Keratinocyte (primary cell): ENCODE data around the gene SAYSD1. TPM values are rescaled to one million over a fixed set of nuclear protein-coding genes. Genes with fewer than 3 reads are reported as not detected.

Experiments
- DNase-seq: peaks from one replicate; pipeline ENCODE4 v3.0.0-alpha.2; 2011; ENCODE audit warnings: low read depth, missing footprints, low spot score
- FAIRE-seq: peaks from 2 replicates; lab custom pipeline; 2011; peaks lifted over from hg19 to GRCh38; lab: Jason Lieb, UNC
- H2AFZ ChIP-seq: 2 replicates; pipeline ENCODE4 v1.6.0; 2012; ENCODE audit warnings: low read length, control low read depth, inconsistent platforms; ENCODE audit not compliant: control insufficient read depth
- H3K27ac ChIP-seq: 2 replicates; pipeline ENCODE4 v1.5.1; 2011; ENCODE audit warnings: low read length; ENCODE audit not compliant: control insufficient read depth, insufficient read depth
- H3K27me3 ChIP-seq: 3 replicates; pipeline ENCODE4 v1.6.0; 2011; ENCODE audit warnings: low read length; ENCODE audit not compliant: control insufficient read depth, insufficient read depth; ENCODE audit errors: extremely low read depth
- H3K36me3 ChIP-seq, 2 experiments: 2 replicates in 1 of 2; 3 replicates in 1 of 2; pipeline ENCODE4 v1.5.1; 2011; ENCODE audit warnings: low read length in 2 of 2, mild to moderate bottlenecking in 1 of 2; ENCODE audit not compliant: control insufficient read depth in 2 of 2, insufficient read depth in 2 of 2; ENCODE audit errors: extremely low read depth in 1 of 2
- H3K4me1 ChIP-seq: 3 replicates; pipeline ENCODE4 v1.5.1; 2011; ENCODE audit warnings: low read length; ENCODE audit not compliant: control insufficient read depth, insufficient read depth; ENCODE audit errors: extremely low read depth
- H3K4me2 ChIP-seq: 3 replicates; pipeline ENCODE4 v1.6.0; 2011; ENCODE audit warnings: low read depth, low read length; ENCODE audit not compliant: control insufficient read depth, insufficient read depth; ENCODE audit errors: extremely low read depth
- H3K4me3 ChIP-seq, 3 experiments: fragments of 200-600 bp in 1 of 3; sonication (generic) in 1 of 3; 2 replicates in 2 of 3; 3 replicates in 1 of 3; pipeline ENCODE4 v1.5.1; 2011 to 2016; ENCODE audit warnings: low read length in 3 of 3, mild to moderate bottlenecking in 3 of 3, control low read depth in 2 of 3, inconsistent platforms in 1 of 3, low read depth in 1 of 3, mixed read lengths in 1 of 3, mixed run types in 1 of 3, moderate library complexity in 1 of 3; ENCODE audit not compliant: control insufficient read depth in 2 of 3, insufficient read depth in 2 of 3; ENCODE audit errors: extremely low read depth in 1 of 3
- H3K79me2 ChIP-seq: 2 replicates; pipeline ENCODE4 v1.6.0; 2012; ENCODE audit warnings: low read length; ENCODE audit not compliant: control insufficient read depth, insufficient read depth
- H3K9ac ChIP-seq: 3 replicates; pipeline ENCODE4 v1.6.0; 2011; ENCODE audit warnings: low read length; ENCODE audit not compliant: control insufficient read depth, insufficient read depth; ENCODE audit errors: extremely low read depth
- H3K9me1 ChIP-seq: 3 replicates; pipeline ENCODE4 v1.6.0; 2011; ENCODE audit warnings: low read length; ENCODE audit not compliant: control insufficient read depth, insufficient read depth; ENCODE audit errors: extremely low read depth
- H3K9me3 ChIP-seq: 2 replicates; pipeline ENCODE4 v1.5.1; 2012; ENCODE audit warnings: low read depth, low read length; ENCODE audit not compliant: control insufficient read depth
- H4K20me1 ChIP-seq: 3 replicates; pipeline ENCODE4 v1.6.0; 2011; ENCODE audit warnings: low read length; ENCODE audit not compliant: control insufficient read depth, insufficient read depth; ENCODE audit errors: extremely low read depth
- EZH2 ChIP-seq: IDR thresholded peaks from one replicate; pipeline ENCODE4 v1.6.1; 2012; ENCODE audit warnings: inconsistent platforms, mild to moderate bottlenecking, low read length, moderate library complexity
- dilution Hi-C: fragments of 300-500 bp; cut with MboI; formaldehyde crosslinking; loops from one replicate; pipeline ENCODE4 v1.7.0; 2020; ENCODE audit warnings: low sequenced_read_pairs; ENCODE audit not compliant: extremely low pct_ligation_motif_present
- polyA plus RNA-seq, 5 experiments: library from polyadenylated mRNA; depleted of rRNA in 3 of 5; stranded (reverse) in 3 of 5; stranded (forward) in 1 of 5; unstranded in 1 of 5; fragments of >200 nt; gene quantifications; 1 replicate in 1 of 5; 2 replicates in 3 of 5; 3 replicates in 1 of 5; pipeline versions ENCODE4 v1.2.1 to v1.2.3, GENCODE V29; 2011 to 2012; ENCODE audit warnings: missing spikeins in 2 of 5, low read depth in 1 of 5, low replicate concordance in 1 of 5
- TF ChIP-seq, protein P1 (sequence below), 3 experiments: IDR thresholded peaks in 1 of 3; conservative IDR thresholded peaks in 1 of 3; optimal IDR thresholded peaks in 1 of 3; 2 replicates in 2 of 3; 3 replicates in 1 of 3; pipeline versions ENCODE3 to v1.5.1; 2011; ENCODE audit warnings: low read length in 3 of 3, mild to moderate bottlenecking in 3 of 3, moderate library complexity in 2 of 3, control low read depth in 1 of 3, inconsistent platforms in 1 of 3; ENCODE audit not compliant: insufficient read depth in 2 of 3; ENCODE audit errors: extremely low read depth in 1 of 3

The SAYSD1 gene
- polyA plus RNA-seq, 1 donor (not counting 4 experiments of a cell fraction or from before 2014, with no cell fraction given): 8.4 TPM

DNA sequence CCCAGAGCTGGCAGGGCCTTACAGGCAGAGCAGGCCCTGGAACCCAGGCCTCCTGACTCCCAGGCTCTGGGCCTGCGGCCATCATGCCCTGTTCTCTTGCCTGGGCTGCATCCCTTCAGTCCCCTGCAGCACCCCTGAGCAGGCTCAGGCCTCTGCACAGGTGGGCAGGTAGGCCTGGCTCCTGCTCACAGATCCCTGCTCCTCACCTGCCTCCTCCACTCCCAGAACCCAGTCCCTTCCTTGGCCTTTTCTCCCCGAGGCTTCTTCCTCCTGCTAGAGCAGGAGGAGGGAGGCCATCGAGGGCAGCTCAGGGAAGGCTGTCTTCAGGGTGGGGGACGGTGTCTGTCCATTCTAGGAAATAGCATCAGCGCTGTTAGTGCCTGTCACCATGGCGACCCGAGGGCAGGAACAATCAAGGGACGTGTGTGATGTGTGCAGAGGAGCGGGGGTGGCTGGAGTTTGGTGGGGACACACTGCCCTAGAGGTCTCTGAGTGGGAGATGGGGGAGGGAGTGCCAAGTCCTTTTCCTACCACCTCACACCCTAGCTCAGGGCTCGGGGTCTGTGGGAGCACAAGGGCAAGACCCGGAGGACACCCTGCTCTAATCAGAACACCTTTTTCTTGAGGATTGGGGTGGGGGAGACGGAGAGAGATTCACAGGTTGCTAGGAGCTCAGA, 39.8 kb downstream of the SAYSD1 start:
- no peak overlapping the region for H2AFZ ChIP-seq
- no peak overlapping the region for H3K4me2 ChIP-seq
- H3K36me3 ChIP-seq: no peaks in the 10 kb centered on the region
- no peaks in the 10 kb centered on the region for H3K4me1 ChIP-seq
- no peaks in the 10 kb centered on the region for H3K9me1 ChIP-seq
- no peaks in the 10 kb centered on the region for H3K27me3 ChIP-seq
- dilution Hi-C loops: no loop called here
- TF ChIP-seq, protein P1, sequence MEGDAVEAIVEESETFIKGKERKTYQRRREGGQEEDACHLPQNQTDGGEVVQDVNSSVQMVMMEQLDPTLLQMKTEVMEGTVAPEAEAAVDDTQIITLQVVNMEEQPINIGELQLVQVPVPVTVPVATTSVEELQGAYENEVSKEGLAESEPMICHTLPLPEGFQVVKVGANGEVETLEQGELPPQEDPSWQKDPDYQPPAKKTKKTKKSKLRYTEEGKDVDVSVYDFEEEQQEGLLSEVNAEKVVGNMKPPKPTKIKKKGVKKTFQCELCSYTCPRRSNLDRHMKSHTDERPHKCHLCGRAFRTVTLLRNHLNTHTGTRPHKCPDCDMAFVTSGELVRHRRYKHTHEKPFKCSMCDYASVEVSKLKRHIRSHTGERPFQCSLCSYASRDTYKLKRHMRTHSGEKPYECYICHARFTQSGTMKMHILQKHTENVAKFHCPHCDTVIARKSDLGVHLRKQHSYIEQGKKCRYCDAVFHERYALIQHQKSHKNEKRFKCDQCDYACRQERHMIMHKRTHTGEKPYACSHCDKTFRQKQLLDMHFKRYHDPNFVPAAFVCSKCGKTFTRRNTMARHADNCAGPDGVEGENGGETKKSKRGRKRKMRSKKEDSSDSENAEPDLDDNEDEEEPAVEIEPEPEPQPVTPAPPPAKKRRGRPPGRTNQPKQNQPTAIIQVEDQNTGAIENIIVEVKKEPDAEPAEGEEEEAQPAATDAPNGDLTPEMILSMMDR (optimal IDR thresholded peaks at IDR 0.05 in 1 of 3, IDR thresholded peaks at IDR 0.05 in 1 of 3, conservative IDR thresholded peaks at IDR 0.05 in 1 of 3; ENCODE audit: extremely low read depth in 1 of 3, insufficient read depth in 2 of 3, low read length in 3 of 3): no peak
- no peak for TF ChIP-seq EZH2
- no peak overlapping the region for H3K9ac ChIP-seq
- DNase-seq: no peak
- H3K9me3 ChIP-seq: no peaks in the 10 kb centered on the region
- H3K79me2 ChIP-seq: no peaks in the 10 kb centered on the region
- FAIRE-seq: no peak
- H4K20me1 ChIP-seq: no peaks in the 10 kb centered on the region
- H3K4me3 ChIP-seq: no peak overlapping the region
- no peak overlapping the region for H3K27ac ChIP-seq

DNA sequence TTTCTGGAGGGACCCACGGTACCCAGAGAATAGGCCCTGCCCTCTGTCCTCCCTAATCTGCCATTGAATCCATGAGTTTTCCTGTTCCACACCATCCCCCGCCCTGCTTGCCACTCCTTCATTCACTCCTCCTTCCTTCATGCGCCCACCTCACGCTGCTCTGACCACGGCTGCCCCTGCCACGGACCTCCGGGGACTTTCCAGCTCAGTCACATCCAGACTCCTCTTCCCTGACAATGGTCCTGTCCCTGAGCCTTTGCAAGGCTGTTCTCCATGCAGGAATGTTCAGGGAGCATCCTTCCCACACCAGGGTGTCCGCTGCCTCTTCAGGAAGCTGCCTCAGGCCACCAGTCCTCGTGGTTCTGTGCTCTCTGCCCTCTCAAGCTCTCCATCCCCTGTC, 40.5 kb downstream of the SAYSD1 start:
- no peak overlapping the region for H2AFZ ChIP-seq
- H3K4me1 ChIP-seq: no peaks in the 10 kb centered on the region
- no peaks in the 10 kb centered on the region for H3K9me1 ChIP-seq
- H3K4me3 ChIP-seq: no peak overlapping the region
- dilution Hi-C loops: no loop called here
- TF ChIP-seq, protein P1 (optimal IDR thresholded peaks at IDR 0.05 in 1 of 3, IDR thresholded peaks at IDR 0.05 in 1 of 3, conservative IDR thresholded peaks at IDR 0.05 in 1 of 3; ENCODE audit: extremely low read depth in 1 of 3, insufficient read depth in 2 of 3, low read length in 3 of 3): no peak
- TF ChIP-seq EZH2: no peak
- H3K36me3 ChIP-seq: no peaks in the 10 kb centered on the region
- no peak overlapping the region for H3K27ac ChIP-seq
- no peak for DNase-seq
- H4K20me1 ChIP-seq: no peaks in the 10 kb centered on the region
- no peaks in the 10 kb centered on the region for H3K79me2 ChIP-seq
- no peak overlapping the region for H3K4me2 ChIP-seq
- FAIRE-seq: no peak
- no peaks in the 10 kb centered on the region for H3K27me3 ChIP-seq
- no peak overlapping the region for H3K9ac ChIP-seq
- H3K9me3 ChIP-seq: no peaks in the 10 kb centered on the region
